Natural killer cell (primary cell): ENCODE measurements around the gene UBA3. TPM values are rescaled to one million over a fixed set of nuclear protein-coding genes. Genes with fewer than 3 reads are reported as not detected.

ENCODE experiments used
- ATAC-seq, 3 donors: fragments of 150-1000 bp in 2 of 3; fragments of 200-7000 bp in 1 of 3; cut with Tn5 transposase; 1 replicate in 1 of 3; 2 replicates in 2 of 3; pipeline ENCODE4 v1.10.0; 2021; ENCODE audit warnings: mild to moderate bottlenecking in 2 of 3, moderate library complexity in 2 of 3
- DNase-seq, 2 donors: peaks; one replicate each; pipeline versions ENCODE4 v3.0.0 to v3.0.0-alpha.2; 2013 to 2021; ENCODE audit warnings: mixed read lengths in 1 of 2
- H3K27ac ChIP-seq: one replicate; pipeline ENCODE4 v1.5.1; 2013; ENCODE audit warnings: mild to moderate bottlenecking, low read length
- H3K27me3 ChIP-seq: one replicate; pipeline ENCODE4 v1.6.1; 2013; ENCODE audit warnings: low read length; ENCODE audit not compliant: control insufficient read depth, insufficient read depth
- H3K36me3 ChIP-seq: one replicate; pipeline ENCODE4 v1.6.1; 2013; ENCODE audit warnings: low read length; ENCODE audit not compliant: control insufficient read depth, insufficient read depth
- H3K4me1 ChIP-seq: one replicate; pipeline ENCODE4 v1.6.1; 2013; ENCODE audit warnings: low read length; ENCODE audit not compliant: control insufficient read depth, insufficient read depth
- H3K4me3 ChIP-seq: one replicate; pipeline ENCODE4 v1.5.1; 2013; ENCODE audit warnings: low read length
- H3K9me3 ChIP-seq: one replicate; pipeline ENCODE4 v1.6.1; 2013; ENCODE audit warnings: low read length; ENCODE audit not compliant: control insufficient read depth, insufficient read depth
- H3K27ac Mint-ChIP-seq, 2 donors: one replicate each; pipeline ENCODE4 v1.8.0; 2022; ENCODE audit warnings: mild to moderate bottlenecking in 2 of 2, mixed read lengths in 2 of 2, moderate library complexity in 1 of 2
- H3K27me3 Mint-ChIP-seq, 2 donors: one replicate each; pipeline ENCODE4 v1.8.0; 2022; ENCODE audit warnings: low read depth in 2 of 2, mixed read lengths in 2 of 2
- H3K36me3 Mint-ChIP-seq: one replicate; pipeline ENCODE4 v1.8.0; 2022; ENCODE audit warnings: mixed read lengths
- H3K4me1 Mint-ChIP-seq, 2 donors: one replicate each; pipeline ENCODE4 v1.8.0; 2022; ENCODE audit warnings: mixed read lengths in 2 of 2
- H3K4me3 Mint-ChIP-seq: one replicate; pipeline ENCODE4 v1.8.0; 2022; ENCODE audit warnings: mild to moderate bottlenecking, moderate library complexity, mixed read lengths
- H3K9me3 Mint-ChIP-seq, 2 donors: one replicate each; pipeline ENCODE4 v1.8.0; 2022; ENCODE audit warnings: mixed read lengths in 2 of 2
- CTCF ChIP-seq: fragments of 200-600 bp; IDR thresholded peaks from one replicate; pipeline ENCODE4 v1.8.0; 2022; ENCODE audit warnings: antibody characterized with exemption
- WGBS: methylation state at CpG from one replicate; pipeline ENCODE4 v1.1.7; 2013; ENCODE audit warnings: missing lambda C conversion rate; ENCODE audit not compliant: insufficient coverage; 5-methylcytosine and 5-hydroxymethylcytosine counted together
- intact Hi-C: fragments of 100-400 bp; cut with micrococcal nuclease; formaldehyde crosslinking; loops from one replicate; pipeline ENCODE4 v1.14.2; 2022
- total RNA-seq, 4 donors: library from RNA; stranded (reverse); fragments of 120-200 nt in 1 of 4; gene quantifications; one replicate each; pipeline versions ENCODE4 v1.2.3 to v1.2.4, GENCODE V29; 2013 to 2022

The UBA3 gene
- total RNA-seq, 3 donors from 2014 or later (not counting 1 experiment from before 2014, with no cell fraction given) = 72.0 to 87.7 (median 72.8) TPM

- H3K27me3 ChIP-seq = no peaks in the 10 kb centered on the region
- ATAC-seq (no peak), DNase-seq (no peak)
- Mint-ChIP-seq H3K4me1 (peaks cover 32 to 33% of the 10 kb centered on the region in 2 donors), H3K27ac (peak overlapping the region; percentile 48 to 82), H3K9me3 (no peaks in the 10 kb centered on the region), H3K27me3 (no peaks in the 10 kb centered on the region), H3K36me3 (peaks cover 25% of the 10 kb centered on the region), H3K4me3 (no peak overlapping the region)
- H3K9me3 ChIP-seq = no peaks in the 10 kb centered on the region
- 92% methylated on average over 5 of the region's 8 CpGs for WGBS
- peaks cover 4% of the 10 kb centered on the region for H3K4me1 ChIP-seq
- H3K4me3 ChIP-seq = no peak overlapping the region
- peaks cover 49% of the 10 kb centered on the region for H3K36me3 ChIP-seq
- no peak for TF ChIP-seq CTCF
- H3K27ac ChIP-seq = no peak overlapping the region
- intact Hi-C loops = no loop called here
Measured at GRCh38 chr3:69104586-69104985, 24.4 kb upstream of the UBA3 start.

GRCh38 chr3:69103123-69103522 lies 23.0 kb upstream of the UBA3 start:
- H3K36me3 Mint-ChIP-seq = peaks cover 25% of the 10 kb centered on the region
- DNase-seq (no peak), ATAC-seq (no peak)
- H3K4me3 Mint-ChIP-seq = no peak overlapping the region
- H3K27me3 ChIP-seq = no peaks in the 10 kb centered on the region
- no peak for TF ChIP-seq CTCF
- H3K27me3 Mint-ChIP-seq = no peaks in the 10 kb centered on the region
- WGBS = 100% methylated on average over 2 of the region's 3 CpGs
- peaks cover 40 to 41% of the 10 kb centered on the region in 2 donors for H3K4me1 Mint-ChIP-seq
- intact Hi-C loops = no loop called here
- H3K27ac ChIP-seq = no peak overlapping the region
- no peak overlapping the region for H3K4me3 ChIP-seq
- H3K27ac Mint-ChIP-seq = peak overlapping the region; percentile 48 to 82
- H3K36me3 ChIP-seq = peaks cover 49% of the 10 kb centered on the region
- H3K9me3 Mint-ChIP-seq = no peaks in the 10 kb centered on the region
- H3K9me3 ChIP-seq = no peaks in the 10 kb centered on the region
- peaks cover 4% of the 10 kb centered on the region for H3K4me1 ChIP-seq

GRCh38 chr3:69102384-69102783 lies 22.2 kb upstream of the UBA3 start:
- TF ChIP-seq CTCF = no peak
- H3K4me3 Mint-ChIP-seq = no peak overlapping the region
- peaks cover 10% of the 10 kb centered on the region for H3K4me1 ChIP-seq
- H3K27ac ChIP-seq = no peak overlapping the region
- H3K27me3 ChIP-seq = no peaks in the 10 kb centered on the region
- peaks cover 49% of the 10 kb centered on the region for H3K36me3 ChIP-seq
- DNase-seq = no peak
- ATAC-seq = no peak
- peak overlapping the region; percentile 77 to 82 for H3K27ac Mint-ChIP-seq
- H3K4me1 Mint-ChIP-seq = peaks cover 46 to 47% of the 10 kb centered on the region in 2 donors
- WGBS = 95% methylated on average over 4 of the region's 4 CpGs
- H3K36me3 Mint-ChIP-seq = peaks cover 25% of the 10 kb centered on the region
- no peaks in the 10 kb centered on the region for H3K9me3 Mint-ChIP-seq
- intact Hi-C loops = no loop called here
- no peak overlapping the region for H3K4me3 ChIP-seq
- no peaks in the 10 kb centered on the region for H3K9me3 ChIP-seq
- H3K27me3 Mint-ChIP-seq = no peaks in the 10 kb centered on the region

- ATAC-seq (no peak), DNase-seq (no peak)
- Mint-ChIP-seq H3K27ac (peak overlapping the region; percentile 29 to 75), H3K36me3 (peaks cover 19% of the 10 kb centered on the region), H3K4me1 (peaks cover 66% of the 10 kb centered on the region in 2 donors), H3K4me3 (no peak overlapping the region), H3K27me3 (no peaks in the 10 kb centered on the region), H3K9me3 (no peaks in the 10 kb centered on the region)
- no peak for TF ChIP-seq CTCF
- intact Hi-C loops = no loop called here
- Histone ChIP-seq H3K4me3 (no peak overlapping the region), H3K4me1 (peaks cover 31% of the 10 kb centered on the region), H3K9me3 (no peaks in the 10 kb centered on the region), H3K36me3 (peaks cover 36% of the 10 kb centered on the region), H3K27ac (no peak overlapping the region), H3K27me3 (no peaks in the 10 kb centered on the region)
- 100% methylated on average over 3 of the region's 4 CpGs for WGBS
Measured at GRCh38 chr3:69099576-69099975, 19.4 kb upstream of the UBA3 start.
